ENCODE results near the gene DAB2IP.

DNA sequence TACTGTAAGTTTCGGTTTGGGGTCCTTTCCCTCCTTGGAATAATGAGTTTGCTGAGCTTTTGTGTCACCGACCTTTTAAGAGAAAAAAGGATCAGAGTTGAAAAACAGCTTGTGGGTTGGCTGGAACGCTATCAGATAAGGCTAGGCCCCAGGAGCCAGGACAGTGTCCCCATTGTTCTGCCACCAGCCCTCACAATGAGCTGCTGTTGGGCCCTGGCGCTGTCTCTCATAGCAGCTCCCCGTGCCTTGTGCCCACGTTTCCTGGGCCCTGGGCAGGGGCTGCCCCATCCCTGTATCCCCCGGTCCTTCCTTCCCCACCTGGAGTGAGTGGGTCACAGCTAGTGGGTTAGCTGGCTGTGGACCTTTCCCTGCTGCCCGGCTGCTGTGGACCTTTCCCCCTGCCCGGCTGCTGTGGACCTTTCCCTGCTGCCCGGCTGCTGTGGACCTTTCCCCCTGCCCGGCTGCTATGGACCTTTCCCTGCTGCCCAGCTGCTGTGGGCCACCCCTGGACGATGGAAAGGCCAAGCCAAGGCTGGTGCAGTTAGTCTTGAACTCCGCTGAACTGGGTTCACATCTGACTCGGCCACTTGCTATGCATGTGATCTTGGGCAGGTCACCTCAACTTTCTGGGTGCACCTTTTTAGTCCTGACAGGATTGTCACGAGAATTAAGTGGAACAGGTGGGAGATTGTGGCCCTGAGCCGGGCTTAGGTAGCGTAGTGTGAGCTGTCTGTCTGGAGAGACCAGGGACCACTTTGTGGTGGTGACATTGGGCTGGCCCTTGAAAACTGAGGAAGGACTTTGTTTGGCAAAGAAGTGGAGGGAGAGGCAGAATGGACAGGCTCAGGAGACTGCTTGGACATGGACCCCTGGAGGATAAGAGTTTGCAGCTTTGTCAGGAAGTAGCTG is 99.5 kb downstream of the DAB2IP start:
- TF ChIP-seq, protein P1, sequence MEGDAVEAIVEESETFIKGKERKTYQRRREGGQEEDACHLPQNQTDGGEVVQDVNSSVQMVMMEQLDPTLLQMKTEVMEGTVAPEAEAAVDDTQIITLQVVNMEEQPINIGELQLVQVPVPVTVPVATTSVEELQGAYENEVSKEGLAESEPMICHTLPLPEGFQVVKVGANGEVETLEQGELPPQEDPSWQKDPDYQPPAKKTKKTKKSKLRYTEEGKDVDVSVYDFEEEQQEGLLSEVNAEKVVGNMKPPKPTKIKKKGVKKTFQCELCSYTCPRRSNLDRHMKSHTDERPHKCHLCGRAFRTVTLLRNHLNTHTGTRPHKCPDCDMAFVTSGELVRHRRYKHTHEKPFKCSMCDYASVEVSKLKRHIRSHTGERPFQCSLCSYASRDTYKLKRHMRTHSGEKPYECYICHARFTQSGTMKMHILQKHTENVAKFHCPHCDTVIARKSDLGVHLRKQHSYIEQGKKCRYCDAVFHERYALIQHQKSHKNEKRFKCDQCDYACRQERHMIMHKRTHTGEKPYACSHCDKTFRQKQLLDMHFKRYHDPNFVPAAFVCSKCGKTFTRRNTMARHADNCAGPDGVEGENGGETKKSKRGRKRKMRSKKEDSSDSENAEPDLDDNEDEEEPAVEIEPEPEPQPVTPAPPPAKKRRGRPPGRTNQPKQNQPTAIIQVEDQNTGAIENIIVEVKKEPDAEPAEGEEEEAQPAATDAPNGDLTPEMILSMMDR (conservative IDR thresholded peaks at IDR 0.05), result no peak
- no peak for TF ChIP-seq EZH2 (IDR thresholded peaks at IDR 0.05; ENCODE audit: low read depth)

All from PC-9 (cell line).